RWPE1 (cell line): ENCODE data around the gene UNC80.

Experiments
- CTCF ChIA-PET: fragments of 350-600 bp; sonication (Branson Sonifier 250); formaldehyde crosslinking; extraction: SDS; loops from one replicate; lab custom pipeline; 2021; lab: Yijun Ruan, JAX
- POLR2A ChIA-PET: fragments of 400-600 bp; formaldehyde crosslinking; extraction: SDS; loops from one replicate; lab custom pipeline; 2020; ENCODE audit warnings: antibody characterized with exemption; ENCODE audit not compliant: low non-redundant PET; lab: Yijun Ruan, JAX
- DNase-seq: peaks from one replicate; pipeline ENCODE4 v3.0.0; 2012; ENCODE audit warnings: low spot score
- H3K27ac ChIP-seq: fragments of 450-650 bp; 2 replicates; pipeline ENCODE4 v1.5.1; 2017
- TF ChIP-seq, protein P1 (sequence below): fragments of 450-650 bp; conservative IDR thresholded peaks from 2 replicates; pipeline ENCODE4 v1.5.1; 2017; ENCODE audit warnings: low read depth, mild to moderate bottlenecking

The UNC80 gene

GRCh38 chr2:209817844-209818271, 46.2 kb downstream of the UNC80 start:
- DNase-seq: no peak
- CTCF ChIA-PET: no interaction called here
- TF ChIP-seq, protein P1, sequence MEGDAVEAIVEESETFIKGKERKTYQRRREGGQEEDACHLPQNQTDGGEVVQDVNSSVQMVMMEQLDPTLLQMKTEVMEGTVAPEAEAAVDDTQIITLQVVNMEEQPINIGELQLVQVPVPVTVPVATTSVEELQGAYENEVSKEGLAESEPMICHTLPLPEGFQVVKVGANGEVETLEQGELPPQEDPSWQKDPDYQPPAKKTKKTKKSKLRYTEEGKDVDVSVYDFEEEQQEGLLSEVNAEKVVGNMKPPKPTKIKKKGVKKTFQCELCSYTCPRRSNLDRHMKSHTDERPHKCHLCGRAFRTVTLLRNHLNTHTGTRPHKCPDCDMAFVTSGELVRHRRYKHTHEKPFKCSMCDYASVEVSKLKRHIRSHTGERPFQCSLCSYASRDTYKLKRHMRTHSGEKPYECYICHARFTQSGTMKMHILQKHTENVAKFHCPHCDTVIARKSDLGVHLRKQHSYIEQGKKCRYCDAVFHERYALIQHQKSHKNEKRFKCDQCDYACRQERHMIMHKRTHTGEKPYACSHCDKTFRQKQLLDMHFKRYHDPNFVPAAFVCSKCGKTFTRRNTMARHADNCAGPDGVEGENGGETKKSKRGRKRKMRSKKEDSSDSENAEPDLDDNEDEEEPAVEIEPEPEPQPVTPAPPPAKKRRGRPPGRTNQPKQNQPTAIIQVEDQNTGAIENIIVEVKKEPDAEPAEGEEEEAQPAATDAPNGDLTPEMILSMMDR: no peak
- POLR2A ChIA-PET: no interaction called here
- no peak overlapping the region for H3K27ac ChIP-seq

- ChIA-PET CTCF (interaction anchor here (0.7 kb wide), 1 partner anchor 129 kb away, joined by 5 read pairs; no protein-coding TSS in a partner anchor), POLR2A (no interaction called here)
- no peak overlapping the region for H3K27ac ChIP-seq
- no peak for DNase-seq
- TF ChIP-seq, protein P1: no peak
Measured at GRCh38 chr2:209818939-209819338, 47.3 kb downstream of the UNC80 start.

DNA sequence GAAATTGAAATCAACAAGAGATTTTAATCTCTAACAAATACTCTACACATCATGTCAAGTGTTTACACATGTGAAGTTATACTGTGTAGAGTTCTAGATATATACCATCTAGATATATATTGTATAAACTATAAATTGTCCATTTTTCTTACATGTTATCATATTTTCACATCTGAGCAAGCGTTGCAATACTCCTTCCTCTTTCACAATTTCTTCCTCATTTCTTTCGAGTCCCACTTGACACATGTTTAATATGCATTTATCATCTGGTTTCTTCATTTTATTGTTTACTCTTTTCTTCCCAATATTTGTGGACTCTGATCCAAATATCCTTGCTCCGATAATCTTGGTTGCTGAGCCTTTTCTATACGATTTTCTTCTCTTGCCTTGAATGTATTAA, 50.2 kb downstream of the UNC80 start:
- no peak for DNase-seq
- POLR2A ChIA-PET: no interaction called here
- no peak overlapping the region for H3K27ac ChIP-seq
- CTCF ChIA-PET: no interaction called here
- TF ChIP-seq, protein P1: no peak

DNA sequence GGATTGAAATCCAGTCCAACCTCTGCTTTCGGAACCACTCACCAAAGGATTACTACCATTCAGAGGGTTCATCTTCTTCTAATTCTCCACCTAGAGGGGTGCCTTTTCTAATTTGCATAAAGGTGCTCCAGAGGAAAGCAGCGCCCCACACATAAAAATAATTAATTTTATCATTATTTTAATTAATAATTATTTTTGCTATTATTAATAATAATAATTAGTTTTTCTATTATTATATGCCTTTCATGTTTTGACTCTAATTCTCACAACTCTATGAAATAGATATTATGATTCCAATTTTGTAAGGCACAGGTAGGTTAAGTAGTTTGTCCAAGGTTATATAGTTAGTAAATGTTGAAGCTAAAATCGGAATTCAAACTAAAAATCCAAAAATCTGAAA, 51.9 kb downstream of the UNC80 start:
- TF ChIP-seq, protein P1: no peak
- POLR2A ChIA-PET: no interaction called here
- CTCF ChIA-PET: no interaction called here

DNA sequence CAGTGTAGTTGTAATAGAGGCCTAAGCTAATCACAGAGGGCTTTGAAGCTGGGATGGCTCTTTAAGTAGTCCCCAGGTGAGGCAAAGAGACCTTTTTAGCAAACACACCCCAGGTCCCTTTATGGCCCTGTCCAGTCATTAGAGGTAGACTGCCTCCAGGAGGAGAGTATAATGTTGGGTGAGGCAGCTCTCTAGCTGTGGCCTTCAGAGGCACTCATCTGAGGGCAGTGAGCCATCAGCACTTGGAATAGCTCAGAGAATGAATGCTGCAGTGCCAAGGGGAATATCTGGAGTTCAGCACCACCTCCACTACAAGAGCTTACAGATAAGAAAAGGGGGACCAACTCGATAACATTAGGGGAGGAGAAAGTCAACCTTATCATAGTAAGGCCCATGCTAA, 52.8 kb downstream of the UNC80 start:
- ChIA-PET POLR2A (no interaction called here), CTCF (no interaction called here)
- TF ChIP-seq, protein P1: no peak
- no peak overlapping the region for H3K27ac ChIP-seq
- no peak for DNase-seq

More for the DNA sequence above, 51.9 kb downstream of the UNC80 start:
- DNase-seq: no peak
- H3K27ac ChIP-seq: no peak overlapping the region

GRCh38 chr2:209830722-209831465, 59.3 kb downstream of the UNC80 start:
- TF ChIP-seq, protein P1: no peak
- no peak for DNase-seq
- ChIA-PET CTCF (interaction anchor here (0.6 kb wide), 1 partner anchor 63 kb away, joined by 5 read pairs; no protein-coding TSS in a partner anchor), POLR2A (no interaction called here)
- H3K27ac ChIP-seq: no peak overlapping the region
